Naive thymus-derived CD8-positive, alpha-beta T cell (primary cell): ENCODE data around the gene TMEM87B. TPM values are rescaled to one million over a fixed set of nuclear protein-coding genes. Genes with fewer than 3 reads are reported as not detected.

Experiments
- polyA plus RNA-seq, 3 donors: library from polyadenylated mRNA; unstranded; fragments of 300-500 nt; fragmentation: Illumina TruSeq; gene quantifications; one replicate each; pipeline ENCODE4 v1.2.3, GENCODE V29; 2021
- total RNA-seq, 8 experiments: library from RNA in 2 of 8; stranded (reverse) in 2 of 8; gene quantifications; one replicate each; pipeline ENCODE4 v1.2.3 and lab custom pipeline; 2021 to 2026

TMEM87B gene
- total and polyA plus RNA-seq, 5 experiments from 2014 or later: 7.0 to 23.8 (median 11.8) TPM

Other genes starting within 250 kb of the TMEM87B start
- gene ANAPC1, start 171.1 kb upstream of the TMEM87B start, total RNA-seq: 10 to 100 TPM; 67.0 to 69.5 TPM
- 10 to 100 TPM; 29.9 to 32.4 (median 30.8) TPM for gene ANAPC1, start 171.1 kb upstream of the TMEM87B start, polyA plus RNA-seq
- under 1 TPM; 0.55 to 0.69 TPM for gene MERTK, start 156.7 kb upstream of the TMEM87B start, total RNA-seq
- not detected for gene MERTK, start 156.7 kb upstream of the TMEM87B start, polyA plus RNA-seq
- gene FBLN7, start 83.1 kb downstream of the TMEM87B start, total RNA-seq: 10 to 100 TPM in 1 of 2 experiments, 1 to 10 TPM in 1; 9.8 to 10.3 TPM
- 1 to 10 TPM in 1 of 3 donors, under 1 TPM in 2; 0.16 to 1.8 (median 0.92) TPM for gene FBLN7, start 83.1 kb downstream of the TMEM87B start, polyA plus RNA-seq
- 10 to 100 TPM; 22.2 to 29.4 TPM for gene ZC3H8, start 199.8 kb downstream of the TMEM87B start, total RNA-seq
- 10 to 100 TPM; 10.6 to 17.3 (median 11.9) TPM for gene ZC3H8, start 199.8 kb downstream of the TMEM87B start, polyA plus RNA-seq
- 10 to 100 TPM; 29.1 to 33.3 TPM for gene ZC3H6, start 220.3 kb downstream of the TMEM87B start, total RNA-seq
- gene ZC3H6, start 220.3 kb downstream of the TMEM87B start, polyA plus RNA-seq: 10 to 100 TPM in 1 of 3 donors, 1 to 10 TPM in 2; 5.0 to 10.3 (median 9.0) TPM